KOPT-K1 (cell line): ENCODE results near the gene SYCP2.

Source experiments
- H3K27ac ChIP-seq: fragments of 200-600 bp; sonication (generic); 2 replicates; pipeline ENCODE4 v1.5.1; 2016; ENCODE audit warnings: antibody characterized with exemption, mild to moderate bottlenecking, low read depth, low read length; ENCODE audit not compliant: poor library complexity, severe bottlenecking
- H3K36me3 ChIP-seq: fragments of 200-600 bp; sonication (generic); 2 replicates; pipeline ENCODE4 v1.5.1; 2017; ENCODE audit warnings: antibody characterized with exemption, mild to moderate bottlenecking, low read length, moderate library complexity; ENCODE audit not compliant: insufficient read depth
- H3K9me3 ChIP-seq: fragments of 200-600 bp; sonication (generic); 2 replicates; pipeline ENCODE4 v1.5.1; 2017; ENCODE audit warnings: antibody characterized with exemption, low read length, mild to moderate bottlenecking; ENCODE audit not compliant: insufficient read depth, poor library complexity, severe bottlenecking

Gene SYCP2

DNA sequence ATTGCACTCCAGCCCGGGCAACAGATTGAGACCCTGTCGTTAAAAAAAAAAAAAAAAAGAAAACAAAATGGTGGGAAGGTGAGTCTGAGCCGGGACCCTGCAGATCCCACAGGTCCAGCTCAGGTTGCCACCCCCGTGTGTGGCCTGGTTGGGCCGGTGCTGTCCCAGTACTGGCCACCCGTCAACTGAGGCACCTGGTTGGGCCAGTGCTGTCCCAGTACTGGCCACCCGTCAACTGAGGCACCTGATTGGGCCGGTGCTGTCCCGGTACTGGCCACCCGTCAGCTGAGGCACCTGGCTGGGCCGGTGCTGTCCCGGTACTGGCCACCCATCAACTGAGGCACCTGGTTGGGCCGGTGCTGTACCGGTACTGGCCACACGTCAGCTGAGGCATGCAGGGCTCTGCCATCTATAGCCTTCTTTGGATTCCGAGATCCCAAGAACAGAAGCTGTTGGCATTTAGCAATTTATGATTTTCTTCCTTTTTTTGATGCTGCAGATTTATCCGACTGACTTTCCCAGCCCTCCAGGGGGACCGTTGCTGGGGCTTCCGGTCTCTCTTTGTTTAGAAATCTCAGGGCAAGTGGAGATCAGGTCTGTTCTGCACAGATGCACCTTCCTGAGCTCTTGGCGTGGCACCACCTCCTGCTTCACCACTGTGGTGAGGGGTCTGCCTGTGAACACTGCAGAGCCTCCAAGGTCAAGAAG, 113.8 kb downstream of the SYCP2 start:
- Histone ChIP-seq H3K9me3 (no peaks in the 10 kb centered on the region), H3K27ac (no peak overlapping the region), H3K36me3 (peaks cover 20% of the 10 kb centered on the region)

DNA sequence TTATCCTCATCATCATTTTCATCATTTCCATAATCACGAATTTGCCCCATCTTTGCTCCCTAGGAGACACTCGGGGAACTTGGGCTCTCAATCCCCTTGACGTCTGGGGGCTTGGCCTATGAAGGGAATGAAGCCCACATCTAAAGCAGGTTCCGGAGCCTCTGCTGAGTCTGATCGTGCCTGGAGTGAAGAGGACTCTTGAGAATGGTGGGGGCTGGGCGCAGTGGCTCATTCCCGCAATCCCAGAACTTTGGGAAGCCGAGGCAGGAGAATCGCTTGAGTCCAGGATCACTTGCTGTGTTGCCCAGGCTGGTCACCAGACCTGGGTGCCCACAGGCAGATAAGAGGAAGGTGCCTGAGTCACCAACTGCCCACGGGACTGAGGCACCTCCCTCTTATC, 114.5 kb downstream of the SYCP2 start:
- H3K27ac ChIP-seq: no peak overlapping the region
- H3K36me3 ChIP-seq: peaks cover 16% of the 10 kb centered on the region; the same call in 1 of the 2 replicates
- H3K9me3 ChIP-seq: no peaks in the 10 kb centered on the region

DNA sequence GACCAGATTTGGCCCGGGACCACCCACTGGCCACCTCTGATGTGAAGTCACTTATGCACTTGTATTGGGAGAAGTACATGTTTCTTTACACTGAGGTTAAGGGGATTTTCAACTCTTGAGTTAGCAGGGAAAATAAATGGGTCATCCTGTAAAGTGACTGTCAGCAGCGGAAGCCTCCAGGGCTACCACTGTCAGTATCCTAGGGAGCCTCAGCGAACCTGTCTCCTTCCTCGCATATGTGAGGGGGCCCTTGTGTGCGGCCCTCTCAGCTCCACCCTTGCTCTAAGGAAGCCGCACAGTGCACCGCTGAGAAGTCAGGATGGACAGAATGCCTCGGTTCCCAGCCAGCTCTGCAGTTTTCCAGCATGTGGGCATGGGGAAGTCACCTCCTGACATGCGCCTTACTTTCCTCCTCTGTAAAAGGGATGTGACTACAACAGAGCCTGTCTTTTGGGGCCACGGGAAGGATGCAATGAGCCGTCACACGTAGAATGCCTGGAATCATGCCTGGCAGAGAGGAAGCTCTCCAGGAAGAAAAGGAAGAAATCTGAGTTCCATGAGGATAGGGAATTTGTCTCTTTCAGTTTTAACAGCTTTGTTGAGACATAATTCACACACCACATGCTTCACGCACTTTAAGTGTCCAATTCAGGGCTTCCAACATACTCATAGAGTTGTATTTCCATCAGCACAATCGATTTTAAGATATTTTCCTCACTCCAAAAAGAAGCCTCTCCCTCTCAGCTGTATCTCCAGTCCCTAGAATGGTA, 115.4 kb downstream of the SYCP2 start:
- Histone ChIP-seq H3K36me3 (peaks cover 16% of the 10 kb centered on the region; the same call in 1 of the 2 replicates), H3K27ac (no peak overlapping the region), H3K9me3 (no peaks in the 10 kb centered on the region)

DNA sequence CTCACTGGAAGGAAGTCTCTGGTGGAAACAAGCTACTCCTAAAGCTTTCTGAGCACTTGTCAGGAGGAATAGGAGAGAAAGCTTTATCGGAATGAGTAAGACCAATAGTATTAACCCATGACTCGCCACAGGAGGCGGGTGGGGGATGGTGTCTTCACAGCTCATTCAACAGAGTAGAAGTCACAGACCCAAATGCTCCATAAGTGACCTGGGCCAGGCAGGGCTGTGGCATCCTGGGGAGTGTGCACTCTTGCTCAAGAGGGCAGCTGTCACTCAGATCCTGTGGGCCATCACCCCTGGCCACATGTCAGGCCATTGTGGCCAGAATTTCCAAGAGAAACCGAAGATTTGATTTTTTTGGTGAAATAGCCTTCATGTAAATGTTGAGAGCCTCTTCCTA, 116.0 kb downstream of the SYCP2 start:
- no peaks in the 10 kb centered on the region for H3K9me3 ChIP-seq
- H3K36me3 ChIP-seq: peaks cover 16% of the 10 kb centered on the region; the same call in 1 of the 2 replicates
- no peak overlapping the region for H3K27ac ChIP-seq

DNA sequence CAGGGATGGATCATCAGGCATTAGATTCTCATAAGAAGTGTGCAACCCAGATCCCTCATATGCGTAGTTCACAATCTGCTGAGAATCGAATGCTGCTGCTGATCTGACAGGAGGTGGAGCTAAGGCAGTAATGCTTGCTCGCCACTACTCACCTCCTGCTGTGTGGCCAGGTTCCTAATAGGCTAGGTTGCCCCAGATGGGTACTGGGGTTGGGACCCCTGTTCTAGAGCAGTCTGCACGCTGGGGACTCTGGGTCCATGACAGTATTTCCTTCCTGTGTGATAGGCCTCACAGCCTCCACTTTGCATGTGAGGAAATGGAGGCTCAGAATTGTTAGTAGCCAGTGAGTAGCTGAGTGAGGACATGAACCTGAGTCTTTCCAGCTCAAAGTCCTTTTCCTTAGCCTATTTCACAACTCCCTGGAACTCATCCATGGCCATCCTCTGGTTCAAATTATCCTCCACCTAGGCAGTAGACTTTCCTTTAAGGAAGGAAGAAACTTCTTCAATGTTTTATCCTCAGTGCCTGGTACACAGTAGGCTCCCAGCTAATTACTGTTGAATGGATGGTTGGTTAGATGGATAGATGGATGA, 117.2 kb downstream of the SYCP2 start:
- Histone ChIP-seq H3K27ac (no peak overlapping the region), H3K36me3 (peaks cover 16% of the 10 kb centered on the region; the same call in 1 of the 2 replicates), H3K9me3 (no peaks in the 10 kb centered on the region)

- peaks cover 17% of the 10 kb centered on the region; the same call in 1 of the 2 replicates for H3K36me3 ChIP-seq
- H3K9me3 ChIP-seq: no peaks in the 10 kb centered on the region
- no peak overlapping the region for H3K27ac ChIP-seq
These were observed 118.5 kb downstream of the SYCP2 start for GRCh38 chr20:59814840-59815340.

DNA sequence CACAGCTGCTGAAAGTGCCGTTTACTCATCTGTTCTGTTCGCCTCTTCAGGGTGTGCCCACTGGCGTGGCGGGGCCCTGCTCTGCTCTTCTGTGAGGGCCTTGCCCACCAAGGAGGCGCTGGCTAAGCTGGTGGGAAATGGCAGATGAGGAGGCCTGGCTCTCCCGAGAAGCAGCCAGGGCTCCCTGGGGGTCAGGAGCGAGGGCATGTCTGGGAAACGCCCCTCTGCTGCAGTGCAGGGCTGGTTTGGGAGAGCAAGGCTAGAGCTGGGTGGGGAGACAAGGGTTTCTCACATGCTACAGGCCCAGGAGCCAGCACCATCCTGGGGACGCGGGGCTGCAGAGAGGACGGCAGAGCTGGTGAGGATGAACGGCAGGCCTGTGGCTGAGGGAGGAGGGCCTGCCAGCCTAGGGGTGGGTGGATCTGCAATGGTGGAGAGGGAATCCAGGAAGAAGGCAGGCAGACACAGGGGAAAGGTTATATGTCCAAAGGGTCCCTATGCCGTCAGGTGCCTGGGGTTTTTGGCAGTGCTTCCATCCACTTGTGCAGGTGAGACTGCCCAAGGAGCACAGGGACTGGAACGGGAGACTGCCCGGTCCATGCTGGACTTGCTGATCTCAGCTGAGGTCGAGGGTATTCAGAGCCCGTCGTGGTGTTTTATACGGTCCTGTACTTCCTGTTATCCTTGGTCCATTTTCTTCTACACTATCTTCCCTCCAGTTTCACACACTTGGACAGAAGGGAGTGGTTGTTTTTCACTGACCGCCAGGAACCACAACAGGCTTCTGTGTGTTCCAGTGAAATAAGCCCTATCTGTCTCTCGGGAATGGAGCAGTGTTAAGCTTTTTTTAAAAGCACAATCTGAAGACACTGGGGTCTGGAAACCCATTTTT, 119.2 kb downstream of the SYCP2 start:
- H3K36me3 ChIP-seq: peaks cover 17% of the 10 kb centered on the region; the same call in 1 of the 2 replicates
- H3K27ac ChIP-seq: no peak overlapping the region
- H3K9me3 ChIP-seq: no peaks in the 10 kb centered on the region
